Left lung (tissue), 10 donors: Measurements from ENCODE around the gene AFAP1L1. TPM values are rescaled to one million over a fixed set of nuclear protein-coding genes. Genes with fewer than 3 reads are reported as not detected.
"Not testable (repeated sequence)": the region's sequence is repeated elsewhere in the genome, so short reads cannot be mapped to it uniquely, and the experiment has no call there.

Experiments used
- ATAC-seq: fragments of 200-7000 bp; cut with Tn5 transposase; one replicate; pipeline ENCODE4 v1.9.1; 2020; ENCODE audit warnings: moderate library complexity
- DNase-seq, 4 donors: peaks; one replicate each; pipeline ENCODE4 v3.0.0-alpha.2; 2013 to 2020
- H3K27ac ChIP-seq, 2 donors: fragments of 200-600 bp; sonication (generic) in 1 of 2; one replicate each; pipeline versions ENCODE4 v1.5.0 to v1.8.0; 2020 to 2021
- H3K27me3 ChIP-seq, 2 donors: fragments of 200-600 bp; sonication (generic) in 1 of 2; one replicate each; pipeline versions ENCODE4 v1.5.0 to v1.8.0; 2020 to 2021
- H3K36me3 ChIP-seq, 2 donors: fragments of 200-600 bp; sonication (generic) in 1 of 2; one replicate each; pipeline versions ENCODE4 v1.5.0 to v1.8.0; 2020 to 2021
- H3K4me1 ChIP-seq, 2 donors: fragments of 200-600 bp; one replicate each; pipeline ENCODE4 v1.8.0; 2021
- H3K4me3 ChIP-seq, 2 donors: fragments of 200-600 bp; sonication (generic) in 1 of 2; one replicate each; pipeline versions ENCODE4 v1.5.0 to v1.8.0; 2020 to 2021; ENCODE audit warnings: mild to moderate bottlenecking in 1 of 2
- H3K9me3 ChIP-seq, 2 donors: fragments of 200-600 bp; sonication (generic) in 1 of 2; one replicate each; pipeline versions ENCODE4 v1.5.0 to v1.8.0; 2020 to 2021
- intact Hi-C, 2 donors: fragments of 100-400 bp; cut with DNase I; formaldehyde crosslinking; loops; one replicate each; pipeline versions ENCODE4 v1.11.2 to v1.14.2; 2022
- polyA plus RNA-seq, 6 donors: library from polyadenylated mRNA; unstranded; fragments of 120-200 nt; gene quantifications; one replicate each; pipeline ENCODE4 v1.2.1, GENCODE V29; 2013; ENCODE audit not compliant: insufficient read length in 6 of 6
- total RNA-seq, 2 donors: library from RNA; stranded (reverse); fragmentation: NEBNext Ultra II Directional; extraction: Animal tissue kit (Norgen Biotek cat#: 25700); gene quantifications; one replicate each; pipeline ENCODE4 v1.2.1, GENCODE V29; 2021
- TF ChIP-seq, protein P1 (sequence below), 2 donors: fragments of 200-600 bp; sonication (generic) in 1 of 2; IDR thresholded peaks; one replicate each; pipeline versions ENCODE4 v1.5.0 to v1.8.0; 2021; ENCODE audit warnings: antibody characterized with exemption in 2 of 2
- donor health status: DM: no; HTN: yes; CAD: no.
- donor health status: DM: no; HTN: no; CAD: no.

AFAP1L1 gene
- total and polyA plus RNA-seq, 8 donors, result 14.2 to 46.6 (median 40.6) TPM

DNA sequence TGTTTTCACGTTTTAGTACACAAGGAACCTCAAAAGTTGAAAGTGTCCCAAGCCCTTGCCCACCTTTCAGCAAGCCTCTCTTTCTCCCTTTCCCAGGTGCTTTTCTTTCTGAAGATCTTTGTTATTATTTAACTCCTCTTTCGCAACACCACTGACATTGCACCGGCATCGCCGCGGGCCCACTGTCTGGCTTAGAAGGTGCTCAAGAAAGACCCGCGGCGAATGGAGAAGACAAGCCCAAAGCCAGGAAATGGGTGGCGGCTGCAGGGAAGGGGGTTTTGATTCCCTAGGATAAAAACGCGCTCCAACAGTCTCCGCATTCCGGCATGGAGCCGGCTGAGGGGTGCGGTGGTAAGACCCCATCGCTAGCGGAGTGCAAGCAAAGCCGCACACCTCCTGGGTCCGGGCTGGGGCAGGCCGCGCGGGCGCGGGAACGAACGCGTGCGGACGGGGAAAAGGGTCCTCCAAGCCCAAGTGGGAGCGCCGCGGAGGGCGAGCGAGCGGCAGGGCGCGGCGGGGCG is 404 bp upstream of the AFAP1L1 start:
- peak overlapping the region; percentile 44 to 55 for H3K4me3 ChIP-seq
- peaks cover 4 to 19% of the 10 kb centered on the region in 2 donors for H3K4me1 ChIP-seq
- H3K27ac ChIP-seq, result peak overlapping the region; percentile 69 to 80
- DNase-seq (peak in 2 of 4 donors; percentile 30 to 77), ATAC-seq (no peak)
- H3K9me3 ChIP-seq, result peaks cover 0 to 10% of the 10 kb centered on the region in 2 donors
- intact Hi-C loops, result no loop called here
- no peaks in the 10 kb centered on the region for H3K36me3 ChIP-seq
- TF ChIP-seq, protein P1, sequence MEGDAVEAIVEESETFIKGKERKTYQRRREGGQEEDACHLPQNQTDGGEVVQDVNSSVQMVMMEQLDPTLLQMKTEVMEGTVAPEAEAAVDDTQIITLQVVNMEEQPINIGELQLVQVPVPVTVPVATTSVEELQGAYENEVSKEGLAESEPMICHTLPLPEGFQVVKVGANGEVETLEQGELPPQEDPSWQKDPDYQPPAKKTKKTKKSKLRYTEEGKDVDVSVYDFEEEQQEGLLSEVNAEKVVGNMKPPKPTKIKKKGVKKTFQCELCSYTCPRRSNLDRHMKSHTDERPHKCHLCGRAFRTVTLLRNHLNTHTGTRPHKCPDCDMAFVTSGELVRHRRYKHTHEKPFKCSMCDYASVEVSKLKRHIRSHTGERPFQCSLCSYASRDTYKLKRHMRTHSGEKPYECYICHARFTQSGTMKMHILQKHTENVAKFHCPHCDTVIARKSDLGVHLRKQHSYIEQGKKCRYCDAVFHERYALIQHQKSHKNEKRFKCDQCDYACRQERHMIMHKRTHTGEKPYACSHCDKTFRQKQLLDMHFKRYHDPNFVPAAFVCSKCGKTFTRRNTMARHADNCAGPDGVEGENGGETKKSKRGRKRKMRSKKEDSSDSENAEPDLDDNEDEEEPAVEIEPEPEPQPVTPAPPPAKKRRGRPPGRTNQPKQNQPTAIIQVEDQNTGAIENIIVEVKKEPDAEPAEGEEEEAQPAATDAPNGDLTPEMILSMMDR (IDR thresholded peaks at IDR 0.05), result no peak
- peaks cover 0 to 43% of the 10 kb centered on the region in 2 donors for H3K27me3 ChIP-seq

DNA sequence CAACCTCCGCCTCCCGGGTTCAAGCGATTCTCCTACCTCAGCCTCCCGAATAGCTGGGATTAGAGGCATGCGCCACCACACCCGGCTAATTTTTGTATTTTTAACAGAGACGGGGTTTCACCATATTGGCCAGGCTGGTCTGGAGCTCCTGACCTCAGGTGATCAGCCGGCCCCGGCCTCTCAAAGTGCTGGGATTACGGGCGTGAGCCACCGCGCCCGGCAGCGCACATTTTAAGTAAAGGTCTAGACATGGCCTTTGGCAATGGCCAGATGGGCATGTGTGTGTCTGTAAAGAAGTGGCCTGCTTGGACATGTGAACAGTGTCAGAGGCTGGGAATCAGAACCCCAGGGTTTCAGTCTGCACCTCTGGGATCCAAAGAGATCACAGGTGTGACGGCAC is 1.1 kb downstream of the AFAP1L1 start:
- intact Hi-C loops, ATAC-seq, DNase-seq, H3K36me3 ChIP-seq: not testable (repeated sequence)
- peak overlapping the region; percentile 44 to 55 for H3K4me3 ChIP-seq
- peaks cover 0 to 10% of the 10 kb centered on the region in 2 donors for H3K9me3 ChIP-seq
- peaks cover 0 to 43% of the 10 kb centered on the region in 2 donors for H3K27me3 ChIP-seq
- H3K27ac ChIP-seq, result peak overlapping the region in 1 of 2 donors; percentile 80
- peaks cover 4 to 19% of the 10 kb centered on the region in 2 donors for H3K4me1 ChIP-seq

DNA sequence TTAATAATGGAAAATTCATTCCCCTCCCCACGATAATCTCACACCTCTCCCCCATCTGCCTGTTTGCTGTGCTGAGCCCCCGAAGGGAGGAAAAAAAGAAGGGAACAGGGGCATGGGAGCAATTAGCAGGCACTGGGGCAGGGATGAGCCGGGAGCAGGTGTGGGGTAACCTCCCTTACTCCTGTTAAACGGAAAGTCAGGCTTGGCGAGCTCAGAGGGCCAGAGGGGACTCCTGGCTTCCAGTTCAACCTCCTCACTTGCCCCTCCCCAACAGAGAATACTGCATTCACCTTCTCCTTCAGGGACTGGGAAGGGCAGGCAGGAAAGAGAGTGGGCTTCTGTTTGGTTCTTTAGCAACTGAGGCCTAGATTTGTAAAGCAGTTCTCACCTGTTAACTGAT is 1.6 kb downstream of the AFAP1L1 start:
- DNase-seq (no peak), ATAC-seq (no peak)
- H3K4me1 ChIP-seq, result peaks cover 9 to 24% of the 10 kb centered on the region in 2 donors
- H3K36me3 ChIP-seq, result no peaks in the 10 kb centered on the region
- H3K27ac ChIP-seq, result peak overlapping the region in 1 of 2 donors; percentile 80
- peaks cover 0 to 7% of the 10 kb centered on the region in 2 donors for H3K9me3 ChIP-seq
- intact Hi-C loops, result no loop called here
- TF ChIP-seq, protein P1 (IDR thresholded peaks at IDR 0.05), result no peak
- peaks cover 0 to 43% of the 10 kb centered on the region in 2 donors for H3K27me3 ChIP-seq
- peak overlapping the region in 1 of 2 donors; percentile 55 for H3K4me3 ChIP-seq

DNA sequence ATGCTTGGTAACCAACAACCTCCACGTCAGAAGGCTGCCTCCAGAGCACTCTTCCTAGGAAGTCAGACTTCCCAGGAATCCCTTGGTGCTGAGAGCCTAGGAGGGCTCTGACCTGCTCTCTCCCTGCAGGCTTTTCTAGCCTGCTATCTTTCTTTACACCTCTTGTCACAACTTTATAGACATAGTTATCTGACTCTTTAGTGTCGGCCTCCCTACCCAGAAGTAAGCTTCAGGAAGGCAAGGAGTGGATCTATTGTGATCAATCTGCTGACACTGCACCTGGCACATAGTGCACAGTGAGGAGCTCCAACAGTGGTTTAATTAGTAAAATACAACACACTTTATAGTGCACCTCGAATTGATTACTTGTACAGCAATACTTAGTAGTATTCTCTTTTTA is 2.3 kb downstream of the AFAP1L1 start:
- peaks cover 0 to 43% of the 10 kb centered on the region in 2 donors for H3K27me3 ChIP-seq
- no peaks in the 10 kb centered on the region for H3K36me3 ChIP-seq
- peaks cover 0 to under 1% of the 10 kb centered on the region in 2 donors for H3K9me3 ChIP-seq
- H3K27ac ChIP-seq, result no peak overlapping the region
- DNase-seq (no peak), ATAC-seq (no peak)
- peaks cover 9 to 30% of the 10 kb centered on the region in 2 donors for H3K4me1 ChIP-seq
- intact Hi-C loops, result no loop called here
- TF ChIP-seq, protein P1 (IDR thresholded peaks at IDR 0.05), result no peak
- H3K4me3 ChIP-seq, result no peak overlapping the region

DNA sequence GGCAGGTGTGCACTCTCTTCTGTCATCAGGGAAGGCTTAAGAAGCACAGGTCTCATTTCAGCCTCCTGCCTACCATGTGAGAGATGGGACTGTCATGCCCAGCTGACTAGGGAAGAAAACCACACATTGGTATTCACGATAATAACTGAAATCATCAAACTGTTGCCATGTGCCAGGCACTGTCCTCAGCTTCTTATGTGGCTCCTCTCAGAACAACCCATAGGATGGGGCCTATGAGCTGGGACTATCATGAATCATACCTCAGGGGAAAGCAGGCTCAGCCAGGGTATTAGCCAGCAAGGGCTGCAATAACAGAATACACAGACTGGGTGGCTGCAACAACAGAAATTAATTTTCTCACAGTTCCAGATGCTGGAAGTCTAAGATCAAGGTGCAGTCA is 3.3 kb downstream of the AFAP1L1 start:
- intact Hi-C loops, result no loop called here
- TF ChIP-seq, protein P1 (IDR thresholded peaks at IDR 0.05), result no peak
- no peak for ATAC-seq
- H3K27ac ChIP-seq, result no peak overlapping the region
- H3K27me3 ChIP-seq, result peaks cover 0 to 36% of the 10 kb centered on the region in 2 donors
- no peak overlapping the region for H3K4me3 ChIP-seq
- peaks cover 9 to 30% of the 10 kb centered on the region in 2 donors for H3K4me1 ChIP-seq
- H3K36me3 ChIP-seq, result no peaks in the 10 kb centered on the region
- DNase-seq, result no peak
- no peaks in the 10 kb centered on the region for H3K9me3 ChIP-seq

DNA sequence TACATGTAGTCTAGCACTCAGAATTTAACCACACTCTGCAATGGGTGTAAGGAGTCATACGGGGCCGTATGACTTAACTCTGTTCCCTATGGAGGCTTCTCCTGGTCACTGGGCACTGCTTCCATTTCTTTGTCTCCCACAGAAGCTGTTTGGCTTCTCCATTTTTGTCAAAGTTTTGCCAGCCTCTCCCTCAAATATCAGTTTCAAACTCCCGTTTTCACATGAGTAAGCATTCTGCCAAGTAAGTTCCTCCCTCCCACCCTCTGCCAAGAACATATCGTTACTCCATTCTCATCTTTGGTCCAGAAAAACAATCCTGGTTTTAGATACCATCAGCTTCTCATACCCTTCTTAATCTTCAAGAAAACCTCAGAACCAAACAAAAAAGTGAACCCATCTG is 6.1 kb downstream of the AFAP1L1 start:
- TF ChIP-seq, protein P1 (IDR thresholded peaks at IDR 0.05), result no peak
- H3K4me1 ChIP-seq, result peaks cover 5 to 13% of the 10 kb centered on the region in 2 donors

More for the DNA sequence above, 6.1 kb downstream of the AFAP1L1 start:
- no peak for DNase-seq
- Histone ChIP-seq H3K4me3 (no peak overlapping the region), H3K27me3 (peaks cover 0 to 7% of the 10 kb centered on the region in 2 donors), H3K36me3 (no peaks in the 10 kb centered on the region), H3K9me3 (no peaks in the 10 kb centered on the region), H3K27ac (peak overlapping the region in 1 of 2 donors; percentile 33)
- ATAC-seq, result no peak
- intact Hi-C loops, result no loop called here
